ENCODE data around the gene SELENON.

Gene SELENON

GRCh38 chr1:25863486-25864262 is 63.7 kb downstream of the SELENON start:
- no peaks in the 10 kb centered on the region for H3K9me3 ChIP-seq
- no peaks in the 10 kb centered on the region for H3K27me3 ChIP-seq
- peaks cover 42 to 53% of the 10 kb centered on the region in 2 experiments for H3K4me1 ChIP-seq (ENCODE audit: control insufficient read depth in 1 of 2, insufficient read depth in 1 of 2, low read depth in 1 of 2, low read length in 1 of 2)
- H3K36me3 ChIP-seq: peaks cover 11% of the 10 kb centered on the region
- no peak overlapping the region for H3K4me3 ChIP-seq (ENCODE audit: low read depth in 1 of 2, low read length in 1 of 2)
- H3K27ac ChIP-seq: no peak overlapping the region
- no peak for TF ChIP-seq CTCF (IDR thresholded peaks at IDR 0.05)

DNA sequence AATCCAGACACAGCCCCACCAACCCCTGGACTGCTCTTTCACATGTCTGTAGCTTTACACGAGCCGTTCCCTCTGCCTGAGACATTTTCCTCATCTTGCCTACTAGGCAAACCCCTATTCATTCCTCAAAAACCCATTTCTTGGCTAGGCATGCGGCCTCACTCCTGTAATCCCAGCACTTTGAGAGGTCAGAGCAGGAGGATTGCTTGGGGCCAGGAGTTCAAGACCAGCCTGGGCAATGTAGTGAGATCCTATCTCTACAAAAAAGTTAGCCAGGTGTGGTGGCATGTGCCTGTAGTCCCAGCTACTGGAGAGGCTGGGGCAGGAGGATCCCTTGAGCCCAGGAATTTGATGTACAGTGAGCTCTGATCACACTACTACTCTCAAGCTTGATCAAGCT is 64.4 kb downstream of the SELENON start:
- Histone ChIP-seq H3K27ac (no peak overlapping the region), H3K36me3 (peaks cover 11% of the 10 kb centered on the region), H3K27me3 (no peaks in the 10 kb centered on the region), H3K4me3 (ENCODE audit: low read depth in 1 of 2, low read length in 1 of 2) (no peak overlapping the region), H3K4me1 (ENCODE audit: control insufficient read depth in 1 of 2, insufficient read depth in 1 of 2, low read depth in 1 of 2, low read length in 1 of 2) (peaks cover 37 to 46% of the 10 kb centered on the region in 2 experiments), H3K9me3 (no peaks in the 10 kb centered on the region)
- no peak for TF ChIP-seq CTCF (IDR thresholded peaks at IDR 0.05)

GRCh38 chr1:25866288-25866687 is 66.3 kb downstream of the SELENON start:
- Histone ChIP-seq H3K9me3 (no peaks in the 10 kb centered on the region), H3K27ac (no peak overlapping the region), H3K4me3 (ENCODE audit: low read depth in 1 of 2, low read length in 1 of 2) (no peak overlapping the region), H3K36me3 (peaks cover 11% of the 10 kb centered on the region), H3K4me1 (ENCODE audit: control insufficient read depth in 1 of 2, insufficient read depth in 1 of 2, low read depth in 1 of 2, low read length in 1 of 2) (peaks cover 31 to 39% of the 10 kb centered on the region in 2 experiments), H3K27me3 (no peaks in the 10 kb centered on the region)
- no peak for TF ChIP-seq CTCF (IDR thresholded peaks at IDR 0.05)

- Histone ChIP-seq H3K27ac (no peak overlapping the region), H3K36me3 (peaks cover 9% of the 10 kb centered on the region), H3K9me3 (no peaks in the 10 kb centered on the region), H3K4me3 (ENCODE audit: low read depth in 1 of 2, low read length in 1 of 2) (no peak overlapping the region), H3K27me3 (no peaks in the 10 kb centered on the region), H3K4me1 (ENCODE audit: control insufficient read depth in 1 of 2, insufficient read depth in 1 of 2, low read depth in 1 of 2, low read length in 1 of 2) (peaks cover 30 to 34% of the 10 kb centered on the region in 2 experiments)
- no peak for TF ChIP-seq CTCF (IDR thresholded peaks at IDR 0.05)
These were observed 67.4 kb downstream of the SELENON start for GRCh38 chr1:25867210-25867991.
